Sigmoid colon (tissue), 4 donors: Measurements from ENCODE around the gene LOXHD1.

ENCODE experiments used
- CTCF ChIP-seq, 4 experiments: fragments of 450-650 bp in 3 of 4; fragments of 200-600 bp in 1 of 4; IDR thresholded peaks; one replicate each; pipeline ENCODE4 v1.5.1; 2016 to 2019; ENCODE audit warnings: antibody characterized with exemption in 4 of 4, mild to moderate bottlenecking in 3 of 4, moderate library complexity in 2 of 4
- EP300 ChIP-seq, 4 donors: sonication (generic); formaldehyde crosslinking; IDR thresholded peaks; one replicate each; pipeline ENCODE4 v1.6.1; 2017; ENCODE audit warnings: antibody characterized with exemption in 4 of 4
- POLR2A ChIP-seq, 2 donors: fragments of 450-650 bp; IDR thresholded peaks; one replicate each; pipeline ENCODE4 v1.6.1; 2016; ENCODE audit warnings: antibody characterized with exemption in 2 of 2, mild to moderate bottlenecking in 2 of 2, moderate library complexity in 2 of 2

- TF ChIP-seq EP300 (IDR thresholded peaks at IDR 0.05) (no peak), CTCF (IDR thresholded peaks at IDR 0.05) (no peak), POLR2A (IDR thresholded peaks at IDR 0.05) (no peak)
Measured at GRCh38 chr18:46447323-46447722, 209.7 kb downstream of the LOXHD1 start.
